ENCODE measurements around the gene AP1B1. TPM values are rescaled to one million over a fixed set of nuclear protein-coding genes. Genes with fewer than 3 reads are reported as not detected.

AP1B1 gene
- total RNA-seq, 1 donor from 2014 or later: 42.0 TPM

- peaks cover 26% of the 10 kb centered on the region for H3K36me3 Mint-ChIP-seq (ENCODE audit: unreplicated experiment)
- H3K9me3 Mint-ChIP-seq (ENCODE audit: unreplicated experiment): no peaks in the 10 kb centered on the region
- DNase-seq (ENCODE audit: extremely low spot score, unreplicated experiment): no peak
- peaks cover 7% of the 10 kb centered on the region for H3K4me1 Mint-ChIP-seq (ENCODE audit: unreplicated experiment)
- no peak overlapping the region for H3K27ac Mint-ChIP-seq (ENCODE audit: unreplicated experiment)
- H3K4me3 Mint-ChIP-seq (ENCODE audit: unreplicated experiment): no peak overlapping the region
- H3K27me3 Mint-ChIP-seq (ENCODE audit: unreplicated experiment): no peaks in the 10 kb centered on the region
- TF ChIP-seq CTCF (IDR thresholded peaks at IDR 0.05): no peak
Observed at GRCh38 chr22:29334148-29334547, 54.2 kb downstream of the AP1B1 start.

GRCh38 chr22:29332886-29333496 is 55.4 kb downstream of the AP1B1 start:
- Mint-ChIP-seq H3K27ac (ENCODE audit: unreplicated experiment) (no peak overlapping the region), H3K4me3 (ENCODE audit: unreplicated experiment) (no peak overlapping the region), H3K9me3 (ENCODE audit: unreplicated experiment) (no peaks in the 10 kb centered on the region), H3K36me3 (ENCODE audit: unreplicated experiment) (peaks cover 15% of the 10 kb centered on the region), H3K4me1 (ENCODE audit: unreplicated experiment) (peaks cover 7% of the 10 kb centered on the region), H3K27me3 (ENCODE audit: unreplicated experiment) (no peaks in the 10 kb centered on the region)
- no peak for DNase-seq (ENCODE audit: extremely low spot score, unreplicated experiment)
- no peak for TF ChIP-seq CTCF (IDR thresholded peaks at IDR 0.05)

- H3K36me3 Mint-ChIP-seq (ENCODE audit: unreplicated experiment): peaks cover 13% of the 10 kb centered on the region
- no peak for DNase-seq (ENCODE audit: extremely low spot score, unreplicated experiment)
- no peak for TF ChIP-seq CTCF (IDR thresholded peaks at IDR 0.05)
- no peaks in the 10 kb centered on the region for H3K9me3 Mint-ChIP-seq (ENCODE audit: unreplicated experiment)
- H3K27ac Mint-ChIP-seq (ENCODE audit: unreplicated experiment): no peak overlapping the region
- H3K4me1 Mint-ChIP-seq (ENCODE audit: unreplicated experiment): peaks cover 7% of the 10 kb centered on the region
- H3K4me3 Mint-ChIP-seq (ENCODE audit: unreplicated experiment): no peak overlapping the region
- no peaks in the 10 kb centered on the region for H3K27me3 Mint-ChIP-seq (ENCODE audit: unreplicated experiment)
Observed at GRCh38 chr22:29331658-29332300, 56.6 kb downstream of the AP1B1 start.

DNA sequence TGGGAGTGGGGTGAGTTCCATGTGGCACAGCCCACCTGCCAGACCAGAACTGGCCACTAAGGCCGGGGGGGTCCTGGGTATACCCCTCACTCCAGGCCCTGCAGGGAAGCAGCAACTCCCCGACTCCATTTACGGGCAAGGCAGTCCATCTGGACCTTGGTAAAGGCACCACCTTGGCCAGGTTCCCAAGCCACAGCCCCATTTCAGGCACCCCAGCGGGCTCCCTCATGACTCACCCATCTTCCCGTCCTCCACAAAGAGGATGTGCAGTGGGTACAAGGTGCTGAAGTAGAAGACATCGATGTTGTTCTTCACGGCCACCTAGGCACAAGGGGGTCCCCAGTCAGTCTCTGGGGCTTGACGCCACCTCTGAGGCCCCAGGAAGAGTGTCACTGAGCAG is 57.2 kb downstream of the AP1B1 start:
- Mint-ChIP-seq H3K36me3 (ENCODE audit: unreplicated experiment) (peaks cover 11% of the 10 kb centered on the region), H3K27ac (ENCODE audit: unreplicated experiment) (no peak overlapping the region), H3K27me3 (ENCODE audit: unreplicated experiment) (no peaks in the 10 kb centered on the region), H3K4me3 (ENCODE audit: unreplicated experiment) (no peak overlapping the region), H3K4me1 (ENCODE audit: unreplicated experiment) (peaks cover 7% of the 10 kb centered on the region), H3K9me3 (ENCODE audit: unreplicated experiment) (no peaks in the 10 kb centered on the region)
- no peak for DNase-seq (ENCODE audit: extremely low spot score, unreplicated experiment)
- TF ChIP-seq CTCF (IDR thresholded peaks at IDR 0.05): no peak

DNA sequence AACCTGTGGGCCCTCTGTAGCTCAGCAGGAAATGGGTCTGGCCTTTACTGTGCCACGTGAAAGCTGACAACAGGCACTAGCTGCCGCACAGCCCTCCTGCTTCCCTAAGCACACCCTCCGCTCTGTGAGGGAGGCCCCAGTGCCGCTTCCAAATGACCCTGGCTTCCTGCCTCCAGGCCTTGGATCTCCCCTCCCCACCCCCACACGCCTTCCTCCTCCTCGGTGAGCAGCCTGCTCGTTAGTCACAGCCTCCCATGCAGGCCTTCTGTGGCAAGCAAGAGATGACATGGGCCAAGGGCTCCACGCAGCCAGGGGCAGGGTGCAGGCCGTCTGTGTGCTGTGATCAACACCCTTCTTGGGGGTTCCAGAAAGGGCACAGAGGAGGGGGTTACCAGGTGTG is 57.6 kb downstream of the AP1B1 start:
- no peak for DNase-seq (ENCODE audit: extremely low spot score, unreplicated experiment)
- Mint-ChIP-seq H3K4me3 (ENCODE audit: unreplicated experiment) (no peak overlapping the region), H3K4me1 (ENCODE audit: unreplicated experiment) (peaks cover 7% of the 10 kb centered on the region)

More for the DNA sequence above, 57.6 kb downstream of the AP1B1 start:
- TF ChIP-seq CTCF (IDR thresholded peaks at IDR 0.05): no peak
- H3K9me3 Mint-ChIP-seq (ENCODE audit: unreplicated experiment): no peaks in the 10 kb centered on the region
- no peak overlapping the region for H3K27ac Mint-ChIP-seq (ENCODE audit: unreplicated experiment)
- H3K27me3 Mint-ChIP-seq (ENCODE audit: unreplicated experiment): no peaks in the 10 kb centered on the region
- H3K36me3 Mint-ChIP-seq (ENCODE audit: unreplicated experiment): peaks cover 10% of the 10 kb centered on the region
